T follicular helper cell (primary cell): ENCODE measurements around the gene RELN.

Source experiments
- DNase-seq: peaks from one replicate; pipeline ENCODE4 v3.0.0-alpha.2; 2020; ENCODE audit warnings: low read depth

RELN gene

GRCh38 chr7:103636153-103636552 is 353.3 kb downstream of the RELN start:
- DNase-seq = no peak

GRCh38 chr7:103632972-103633371 is 356.5 kb downstream of the RELN start:
- DNase-seq = no peak

- DNase-seq = no peak
Observed at GRCh38 chr7:103632005-103632639, 357.3 kb downstream of the RELN start.

GRCh38 chr7:103630318-103630717 is 359.1 kb downstream of the RELN start:
- DNase-seq = no peak

GRCh38 chr7:103628742-103629141 is 360.7 kb downstream of the RELN start:
- DNase-seq = no peak

- no peak for DNase-seq
Observed at GRCh38 chr7:103626776-103627175, 362.7 kb downstream of the RELN start.

- no peak for DNase-seq
Observed at GRCh38 chr7:103622274-103622673, 367.2 kb downstream of the RELN start.

- DNase-seq = no peak
Observed at GRCh38 chr7:103613655-103614642, 375.5 kb downstream of the RELN start.

- no peak for DNase-seq
Observed at GRCh38 chr7:103609778-103610177, 379.7 kb downstream of the RELN start.

GRCh38 chr7:103605640-103606039 is 383.8 kb downstream of the RELN start:
- no peak for DNase-seq

- no peak for DNase-seq
Observed at GRCh38 chr7:103598326-103598905, 391.0 kb downstream of the RELN start.

GRCh38 chr7:103597606-103598005 is 391.9 kb downstream of the RELN start:
- DNase-seq = no peak

GRCh38 chr7:103594186-103594585 is 395.3 kb downstream of the RELN start:
- no peak for DNase-seq

GRCh38 chr7:103593691-103594090 is 395.8 kb downstream of the RELN start:
- DNase-seq = no peak

- DNase-seq = no peak
Observed at GRCh38 chr7:103592844-103593243, 396.6 kb downstream of the RELN start.

GRCh38 chr7:103592187-103592586 is 397.3 kb downstream of the RELN start:
- no peak for DNase-seq

GRCh38 chr7:103580031-103580430 is 409.4 kb downstream of the RELN start:
- no peak for DNase-seq

- no peak for DNase-seq
Observed at GRCh38 chr7:103577059-103577458, 412.4 kb downstream of the RELN start.

- DNase-seq = no peak
Observed at GRCh38 chr7:103576641-103577040, 412.8 kb downstream of the RELN start.

- no peak for DNase-seq
Observed at GRCh38 chr7:103574576-103574975, 414.9 kb downstream of the RELN start.

GRCh38 chr7:103573479-103574058 is 415.9 kb downstream of the RELN start:
- no peak for DNase-seq

GRCh38 chr7:103571586-103571985 is 417.9 kb downstream of the RELN start:
- DNase-seq = no peak
